K562 treated with DMSO at 1 percent for 12 hours (cell line): ENCODE data around the gene SNX19. TPM values are rescaled to one million over a fixed set of nuclear protein-coding genes. Genes with fewer than 3 reads are reported as not detected.

Source experiments
- total RNA-seq: library from RNA; unstranded; fragments of 300-600 nt; gene quantifications from 2 replicates; pipeline ENCODE4 v1.2.3, GENCODE V29; 2022; ENCODE audit not compliant: insufficient read depth

Gene SNX19
- total RNA-seq, result 8.1 and 32.9 TPM in 2 replicates

GRCh38 chr11:130916238-130916855 is at the start of gene SNX19:
TSS of gene SNX19 (minus strand) at chr11:130916479. CDS start at chr11:130915939, 540 bp downstream.

